ENCODE measurements around the gene MUC5AC.
"Not testable (repeated sequence)": the region's sequence is repeated elsewhere in the genome, so short reads cannot be mapped to it uniquely, and the experiment has no call there.

Gene MUC5AC

GRCh38 chr11:1162138-1162475 lies 4.4 kb downstream of the MUC5AC start:
- DNase-seq (ENCODE audit: low read depth), result no peak

- DNase-seq (ENCODE audit: low read depth), result no peak
Measured at GRCh38 chr11:1162491-1163311, 4.9 kb downstream of the MUC5AC start.

- no peak for DNase-seq (ENCODE audit: low read depth)
Measured at GRCh38 chr11:1163321-1163910, 5.7 kb downstream of the MUC5AC start.

GRCh38 chr11:1163911-1164735 lies 6.4 kb downstream of the MUC5AC start:
- DNase-seq (ENCODE audit: low read depth), result no peak

- not testable (repeated sequence) for DNase-seq (ENCODE audit: low read depth)
Measured at GRCh38 chr11:1164779-1165255, 7.1 kb downstream of the MUC5AC start.

GRCh38 chr11:1165256-1166041 lies 7.7 kb downstream of the MUC5AC start:
- no peak for DNase-seq (ENCODE audit: low read depth)

GRCh38 chr11:1167256-1167655 lies 9.5 kb downstream of the MUC5AC start:
- no peak for DNase-seq (ENCODE audit: low read depth)

GRCh38 chr11:1167751-1168231 lies 10.0 kb downstream of the MUC5AC start:
- DNase-seq (ENCODE audit: low read depth), result no peak

GRCh38 chr11:1168256-1168655 lies 10.5 kb downstream of the MUC5AC start:
- no peak for DNase-seq (ENCODE audit: low read depth)

- no peak for DNase-seq (ENCODE audit: low read depth)
Measured at GRCh38 chr11:1168721-1169161, 11.0 kb downstream of the MUC5AC start.

- no peak for DNase-seq (ENCODE audit: low read depth)
Measured at GRCh38 chr11:1171223-1171984, 13.7 kb downstream of the MUC5AC start.

- no peak for DNase-seq (ENCODE audit: low read depth)
Measured at GRCh38 chr11:1171985-1172728, 14.4 kb downstream of the MUC5AC start.

GRCh38 chr11:1172729-1173117 lies 15.0 kb downstream of the MUC5AC start:
- DNase-seq (ENCODE audit: low read depth), result no peak

- DNase-seq (ENCODE audit: low read depth), result not testable (repeated sequence)
Measured at GRCh38 chr11:1173396-1173795, 15.6 kb downstream of the MUC5AC start.

- DNase-seq (ENCODE audit: low read depth), result no peak
Measured at GRCh38 chr11:1174441-1175370, 17.0 kb downstream of the MUC5AC start.

GRCh38 chr11:1175461-1176223 lies 17.9 kb downstream of the MUC5AC start:
- DNase-seq (ENCODE audit: low read depth), result no peak

- no peak for DNase-seq (ENCODE audit: low read depth)
Measured at GRCh38 chr11:1176224-1177019, 18.7 kb downstream of the MUC5AC start.
